ENCODE data around the gene TMED6. TPM values are rescaled to one million over a fixed set of nuclear protein-coding genes. Genes with fewer than 3 reads are reported as not detected.

Gene TMED6
- total RNA-seq, 1 experiment from 2014 or later, result 0.72 TPM

- TF ChIP-seq, protein P1, sequence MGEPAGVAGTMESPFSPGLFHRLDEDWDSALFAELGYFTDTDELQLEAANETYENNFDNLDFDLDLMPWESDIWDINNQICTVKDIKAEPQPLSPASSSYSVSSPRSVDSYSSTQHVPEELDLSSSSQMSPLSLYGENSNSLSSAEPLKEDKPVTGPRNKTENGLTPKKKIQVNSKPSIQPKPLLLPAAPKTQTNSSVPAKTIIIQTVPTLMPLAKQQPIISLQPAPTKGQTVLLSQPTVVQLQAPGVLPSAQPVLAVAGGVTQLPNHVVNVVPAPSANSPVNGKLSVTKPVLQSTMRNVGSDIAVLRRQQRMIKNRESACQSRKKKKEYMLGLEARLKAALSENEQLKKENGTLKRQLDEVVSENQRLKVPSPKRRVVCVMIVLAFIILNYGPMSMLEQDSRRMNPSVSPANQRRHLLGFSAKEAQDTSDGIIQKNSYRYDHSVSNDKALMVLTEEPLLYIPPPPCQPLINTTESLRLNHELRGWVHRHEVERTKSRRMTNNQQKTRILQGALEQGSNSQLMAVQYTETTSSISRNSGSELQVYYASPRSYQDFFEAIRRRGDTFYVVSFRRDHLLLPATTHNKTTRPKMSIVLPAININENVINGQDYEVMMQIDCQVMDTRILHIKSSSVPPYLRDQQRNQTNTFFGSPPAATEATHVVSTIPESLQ (CRISPR knock-in tag; IDR thresholded peaks at IDR 0.05), result no peak
- TF ChIP-seq ATF3 (CRISPR knock-in tag; conservative IDR thresholded peaks at IDR 0.05) (no peak), ZNF219 (CRISPR knock-in tag; IDR thresholded peaks at IDR 0.05; ENCODE audit: borderline replicate concordance) (no peak)
Measured at GRCh38 chr16:69324585-69325253, 26.9 kb downstream of the TMED6 start (continued).

- Mint-ChIP-seq H3K27me3 (ENCODE audit: low read depth) (no peaks in the 10 kb centered on the region), H3K9me3 (no peaks in the 10 kb centered on the region), H3K4me1 (peaks cover 18% of the 10 kb centered on the region), H3K4me3 (no peak overlapping the region), H3K36me3 (peaks cover 68% of the 10 kb centered on the region), H3K27ac (no peak overlapping the region; the same call in 1 of the 2 replicates)
- ChIA-PET CTCF (interaction anchor here (1.2 to 2.1 kb wide), 2 partner anchors 12 to 174 kb away, joined by 4 to 7 read pairs; partner anchors contain the start of gene VPS4A), POLR2A (interaction anchor here (0.6 kb wide), 3 partner anchors 12 to 199 kb away, joined by 3 to 5 read pairs (median 3); no protein-coding TSS in a partner anchor)
- TF ChIP-seq IRF2 (CRISPR knock-in tag; IDR thresholded peaks at IDR 0.05; ENCODE audit: borderline replicate concordance, low read depth) (no peak), ETV6 (CRISPR knock-in tag; IDR thresholded peaks at IDR 0.05) (no peak), ZBTB43 (CRISPR knock-in tag; IDR thresholded peaks at IDR 0.05) (no peak), TEAD4 (CRISPR knock-in tag; IDR thresholded peaks at IDR 0.05) (no peak), FOXP1 (CRISPR knock-in tag; IDR thresholded peaks at IDR 0.05; ENCODE audit: borderline replicate concordance) (no peak), MYBL2 (CRISPR knock-in tag; IDR thresholded peaks at IDR 0.05) (no peak), IRF1 (CRISPR knock-in tag; IDR thresholded peaks at IDR 0.05) (no peak), ZNF121 (CRISPR knock-in tag; IDR thresholded peaks at IDR 0.05) (no peak), EMX1 (CRISPR knock-in tag; IDR thresholded peaks at IDR 0.05) (no peak), KAT7 (CRISPR knock-in tag; IDR thresholded peaks at IDR 0.05; ENCODE audit: borderline replicate concordance) (no peak), JAZF1 (CRISPR knock-in tag; IDR thresholded peaks at IDR 0.05) (no peak)
- TF ChIP-seq, protein P1 (CRISPR knock-in tag; IDR thresholded peaks at IDR 0.05), result no peak
- TF ChIP-seq, protein P2, sequence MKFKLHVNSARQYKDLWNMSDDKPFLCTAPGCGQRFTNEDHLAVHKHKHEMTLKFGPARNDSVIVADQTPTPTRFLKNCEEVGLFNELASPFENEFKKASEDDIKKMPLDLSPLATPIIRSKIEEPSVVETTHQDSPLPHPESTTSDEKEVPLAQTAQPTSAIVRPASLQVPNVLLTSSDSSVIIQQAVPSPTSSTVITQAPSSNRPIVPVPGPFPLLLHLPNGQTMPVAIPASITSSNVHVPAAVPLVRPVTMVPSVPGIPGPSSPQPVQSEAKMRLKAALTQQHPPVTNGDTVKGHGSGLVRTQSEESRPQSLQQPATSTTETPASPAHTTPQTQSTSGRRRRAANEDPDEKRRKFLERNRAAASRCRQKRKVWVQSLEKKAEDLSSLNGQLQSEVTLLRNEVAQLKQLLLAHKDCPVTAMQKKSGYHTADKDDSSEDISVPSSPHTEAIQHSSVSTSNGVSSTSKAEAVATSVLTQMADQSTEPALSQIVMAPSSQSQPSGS (CRISPR knock-in tag; IDR thresholded peaks at IDR 0.05; ENCODE audit: borderline replicate concordance, low read depth), result no peak
- TF ChIP-seq, protein P3, sequence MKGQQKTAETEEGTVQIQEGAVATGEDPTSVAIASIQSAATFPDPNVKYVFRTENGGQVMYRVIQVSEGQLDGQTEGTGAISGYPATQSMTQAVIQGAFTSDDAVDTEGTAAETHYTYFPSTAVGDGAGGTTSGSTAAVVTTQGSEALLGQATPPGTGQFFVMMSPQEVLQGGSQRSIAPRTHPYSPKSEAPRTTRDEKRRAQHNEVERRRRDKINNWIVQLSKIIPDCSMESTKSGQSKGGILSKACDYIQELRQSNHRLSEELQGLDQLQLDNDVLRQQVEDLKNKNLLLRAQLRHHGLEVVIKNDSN (CRISPR knock-in tag; IDR thresholded peaks at IDR 0.05), result no peak
- DNase-seq (ENCODE audit: low spot score) (no peak), ATAC-seq (no peak)
Measured at GRCh38 chr16:69324013-69324531, 27.5 kb downstream of the TMED6 start.

Data from WTC11 (cell line).